Measurements from ENCODE around the gene LAG3. TPM values are rescaled to one million over a fixed set of nuclear protein-coding genes. Genes with fewer than 3 reads are reported as not detected.
A peak's percentile ranks its signal among the peaks of the same experiment; 100 is the strongest.

Gene LAG3
- total RNA-seq, 4 donors from 2014 or later: 1.2 to 4.0 (median 2.9) TPM

GRCh38 chr12:6770094-6770493 lies 2.2 kb upstream of the LAG3 start:
- peaks cover 3 to 75% (median 37%) of the 10 kb centered on the region in 4 donors for H3K4me1 ChIP-seq
- WGBS, 2 donors: 76 to 82% methylated on average over 12 of the region's 12 CpGs
- H3K27ac ChIP-seq: peak overlapping the region in 3 of 4 donors; percentile 6 to 96 (median 75)
- TF ChIP-seq CTCF (IDR thresholded peaks at IDR 0.05): no peak
- no peaks in the 10 kb centered on the region for H3K27me3 ChIP-seq
- no peaks in the 10 kb centered on the region for H3K9me3 ChIP-seq
- H3K36me3 ChIP-seq: peaks cover 0 to 36% (median 0%) of the 10 kb centered on the region in 3 donors
- DNase-seq (ENCODE audit: low spot score in 2 of 2): no peak
- H3K4me3 ChIP-seq: no peak overlapping the region

GRCh38 chr12:6770600-6770999 lies 1.7 kb upstream of the LAG3 start:
- Histone ChIP-seq H3K4me1 (peaks cover 3 to 70% (median 32%) of the 10 kb centered on the region in 4 donors), H3K36me3 (peaks cover 0 to 41% (median 0%) of the 10 kb centered on the region in 3 donors), H3K27me3 (no peaks in the 10 kb centered on the region), H3K4me3 (no peak overlapping the region), H3K27ac (peak overlapping the region in 2 of 4 donors; percentile 75 to 96), H3K9me3 (no peaks in the 10 kb centered on the region)
- 76 to 80% methylated on average over 10 of the region's 10 CpGs for WGBS, 2 donors
- TF ChIP-seq EP300 (IDR thresholded peaks at IDR 0.05) (no peak), CTCF (IDR thresholded peaks at IDR 0.05) (no peak), POLR2A (IDR thresholded peaks at IDR 0.05) (no peak)
- DNase-seq (ENCODE audit: low spot score in 2 of 2): no peak

- H3K27ac ChIP-seq: peak overlapping the region in 2 of 4 donors; percentile 75 to 96
- DNase-seq (ENCODE audit: low spot score in 2 of 2): no peak
- TF ChIP-seq CTCF (IDR thresholded peaks at IDR 0.05): no peak
- no peak for TF ChIP-seq EP300 (IDR thresholded peaks at IDR 0.05)
- no peak for TF ChIP-seq POLR2A (IDR thresholded peaks at IDR 0.05)
Observed at GRCh38 chr12:6771091-6771495, 1.2 kb upstream of the LAG3 start.

GRCh38 chr12:6771509-6772330 lies 600 bp upstream of the LAG3 start:
- H3K9me3 ChIP-seq: no peaks in the 10 kb centered on the region
- no peaks in the 10 kb centered on the region for H3K27me3 ChIP-seq
- H3K27ac ChIP-seq: peak overlapping the region in 3 of 4 donors; percentile 57 to 96 (median 75)
- TF ChIP-seq EP300 (IDR thresholded peaks at IDR 0.05) (peak in 1 of 2 donors; percentile 43), CTCF (IDR thresholded peaks at IDR 0.05) (no peak)
- H3K4me3 ChIP-seq: peak overlapping the region in 2 of 4 donors; percentile 16 to 32
- H3K4me1 ChIP-seq: peaks cover 3 to 66% (median 31%) of the 10 kb centered on the region in 4 donors
- 73% methylated on average over 12 of the region's 12 CpGs for WGBS, 2 donors
- peaks cover 0 to 41% (median 0%) of the 10 kb centered on the region in 3 donors for H3K36me3 ChIP-seq
- DNase-seq (ENCODE audit: low spot score in 2 of 2): no peak

More at GRCh38 chr12:6771091-6771495, 1.2 kb upstream of the LAG3 start:
- H3K4me1 ChIP-seq: peaks cover 3 to 66% (median 31%) of the 10 kb centered on the region in 4 donors
- no peak overlapping the region for H3K4me3 ChIP-seq
- H3K9me3 ChIP-seq: no peaks in the 10 kb centered on the region
- WGBS, 2 donors: 82 to 92% methylated on average over 4 of the region's 4 CpGs
- H3K27me3 ChIP-seq: no peaks in the 10 kb centered on the region
- peaks cover 0 to 41% (median 0%) of the 10 kb centered on the region in 3 donors for H3K36me3 ChIP-seq
